Nucleus accumbens (tissue), 56 donors: ENCODE measurements around the gene PEX10.

ENCODE experiments used
- DNase-seq, 56 donors: peaks; one replicate each; lab custom pipeline; 2025; lab: John Stamatoyannopoulos, UW

PEX10 gene

DNA sequence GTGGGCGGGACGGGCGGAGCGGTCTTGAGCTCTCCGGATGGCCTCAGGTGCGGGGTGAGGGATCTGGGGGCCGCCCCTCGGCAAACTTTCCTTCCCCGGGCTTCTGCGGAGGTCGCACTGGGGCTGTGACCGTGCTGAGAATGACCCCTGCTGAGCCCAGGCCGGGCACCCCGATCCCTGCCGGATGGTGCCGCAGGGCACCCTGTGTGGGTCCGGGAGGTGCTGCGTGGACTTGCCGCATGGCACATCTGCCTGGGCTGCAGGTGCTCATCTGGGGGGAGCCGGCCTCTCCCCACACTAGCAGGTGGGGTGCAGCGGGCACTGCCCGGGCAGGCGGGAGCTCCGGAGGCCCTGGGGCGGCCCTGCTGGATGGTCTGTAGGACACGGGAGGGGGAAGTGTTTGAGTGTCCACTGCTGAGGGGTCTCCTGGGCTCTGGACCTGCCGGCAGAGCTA lies 31.8 kb upstream of the PEX10 start:
- no peak for DNase-seq

- DNase-seq: peak in 44 of 56 donors; percentile 9 to 83 (median 58)
These were observed 31.1 kb upstream of the PEX10 start for GRCh38 chr1:2443277-2444137.

- no peak for DNase-seq
These were observed 30.3 kb upstream of the PEX10 start for GRCh38 chr1:2442661-2443060.

DNA sequence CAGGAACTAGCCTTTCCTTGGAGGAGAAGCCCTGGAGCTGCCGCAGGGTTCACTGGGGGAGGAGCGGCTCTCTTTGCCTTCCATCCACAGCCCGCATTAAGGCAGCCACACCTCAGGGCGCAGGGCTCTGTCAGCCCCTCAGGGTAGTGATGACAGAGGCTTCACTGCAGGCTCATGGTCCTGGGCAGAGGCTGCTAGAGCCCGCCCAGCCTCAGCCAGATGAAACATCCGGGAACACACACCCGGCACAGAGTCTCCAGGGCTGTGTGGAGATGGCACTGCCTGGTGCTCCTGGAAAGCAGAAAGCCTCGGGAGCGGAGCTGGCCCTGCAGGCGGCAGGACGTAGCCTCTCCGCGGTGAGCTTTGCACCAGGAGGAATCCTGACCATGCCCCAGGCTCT lies 29.4 kb upstream of the PEX10 start:
- peak in 20 of 56 donors; percentile 8 to 58 (median 35) for DNase-seq

DNA sequence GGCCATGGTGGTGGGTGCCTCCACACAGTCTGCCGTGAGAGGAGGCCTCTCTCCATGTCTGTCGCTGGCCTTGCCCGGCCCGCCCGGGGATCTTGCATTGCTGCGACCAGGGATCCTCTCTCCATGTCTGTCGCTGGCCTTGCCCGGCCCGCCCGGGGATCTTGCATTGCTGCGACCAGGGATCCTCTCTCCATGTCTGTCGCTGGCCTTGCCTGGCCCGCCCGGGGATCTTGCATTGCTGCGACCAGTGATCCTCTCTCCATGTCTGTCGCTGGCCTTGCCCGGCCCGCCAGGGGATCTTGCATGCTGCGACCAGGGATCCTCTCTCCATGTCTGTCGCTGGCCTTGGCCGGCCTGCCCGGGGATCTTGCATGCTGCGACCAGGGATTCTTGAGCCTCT lies 28.0 kb upstream of the PEX10 start:
- peak in 1 of 56 donors; percentile 13 for DNase-seq

DNA sequence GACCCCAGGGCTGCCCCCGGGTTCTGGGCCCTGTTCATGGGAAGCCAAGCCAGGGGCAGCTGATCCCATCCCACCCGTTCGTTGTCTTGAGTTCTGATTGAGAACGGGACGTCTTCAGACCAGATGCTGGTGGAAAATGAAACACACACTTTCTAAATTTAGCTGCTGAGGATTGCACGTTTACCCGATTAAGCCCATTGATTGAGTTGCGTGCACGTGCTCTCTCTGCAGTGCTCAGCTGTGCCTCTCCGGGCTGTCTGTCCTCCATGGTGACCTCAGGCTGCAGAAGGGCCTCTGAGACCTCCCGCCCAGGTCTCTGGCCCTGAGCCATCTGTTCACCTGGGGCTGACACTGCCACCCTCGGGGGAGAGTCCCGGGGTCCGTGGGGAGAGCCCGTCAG lies 27.0 kb upstream of the PEX10 start:
- no peak for DNase-seq

DNA sequence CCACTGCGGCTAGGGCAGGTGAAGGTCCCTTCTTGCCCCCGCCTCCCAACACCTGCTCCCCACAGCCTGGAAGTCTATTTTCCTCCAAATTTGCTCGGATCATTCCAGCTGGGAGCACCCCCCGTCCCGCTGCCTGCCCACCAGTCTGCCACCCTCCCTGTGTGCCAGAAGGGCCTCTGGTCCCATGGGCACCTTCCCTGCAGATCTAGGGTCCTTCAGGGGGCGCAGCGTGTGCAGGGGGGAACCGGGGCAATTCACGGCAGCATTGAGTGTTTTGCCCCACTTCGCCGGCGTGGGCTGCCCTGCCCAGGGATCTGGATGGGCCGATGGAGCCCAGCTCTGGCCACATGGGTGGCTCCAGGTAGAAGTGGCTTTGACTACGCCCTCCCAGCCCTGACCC lies 26.3 kb upstream of the PEX10 start:
- DNase-seq: no peak

- peak in 4 of 56 donors; percentile 13 to 53 (median 28) for DNase-seq
These were observed 25.7 kb upstream of the PEX10 start for GRCh38 chr1:2438038-2438437.

GRCh38 chr1:2437617-2438016 lies 25.3 kb upstream of the PEX10 start:
- no peak for DNase-seq

- DNase-seq: no peak
These were observed 24.5 kb upstream of the PEX10 start for GRCh38 chr1:2436876-2437275.

GRCh38 chr1:2435746-2436355 lies 23.5 kb upstream of the PEX10 start:
- no peak for DNase-seq

GRCh38 chr1:2435091-2435490 lies 22.7 kb upstream of the PEX10 start:
- DNase-seq: no peak

GRCh38 chr1:2433936-2434655 lies 21.7 kb upstream of the PEX10 start:
- DNase-seq: no peak

GRCh38 chr1:2433196-2433595 lies 20.8 kb upstream of the PEX10 start:
- no peak for DNase-seq

- DNase-seq: peak in 9 of 56 donors; percentile 15 to 46 (median 28)
These were observed 20.1 kb upstream of the PEX10 start for GRCh38 chr1:2432441-2432844.

GRCh38 chr1:2431518-2431917 lies 19.2 kb upstream of the PEX10 start:
- no peak for DNase-seq

- DNase-seq: no peak
These were observed 18.7 kb upstream of the PEX10 start for GRCh38 chr1:2431103-2431502.

GRCh38 chr1:2430592-2430973 lies 18.2 kb upstream of the PEX10 start:
- no peak for DNase-seq

DNA sequence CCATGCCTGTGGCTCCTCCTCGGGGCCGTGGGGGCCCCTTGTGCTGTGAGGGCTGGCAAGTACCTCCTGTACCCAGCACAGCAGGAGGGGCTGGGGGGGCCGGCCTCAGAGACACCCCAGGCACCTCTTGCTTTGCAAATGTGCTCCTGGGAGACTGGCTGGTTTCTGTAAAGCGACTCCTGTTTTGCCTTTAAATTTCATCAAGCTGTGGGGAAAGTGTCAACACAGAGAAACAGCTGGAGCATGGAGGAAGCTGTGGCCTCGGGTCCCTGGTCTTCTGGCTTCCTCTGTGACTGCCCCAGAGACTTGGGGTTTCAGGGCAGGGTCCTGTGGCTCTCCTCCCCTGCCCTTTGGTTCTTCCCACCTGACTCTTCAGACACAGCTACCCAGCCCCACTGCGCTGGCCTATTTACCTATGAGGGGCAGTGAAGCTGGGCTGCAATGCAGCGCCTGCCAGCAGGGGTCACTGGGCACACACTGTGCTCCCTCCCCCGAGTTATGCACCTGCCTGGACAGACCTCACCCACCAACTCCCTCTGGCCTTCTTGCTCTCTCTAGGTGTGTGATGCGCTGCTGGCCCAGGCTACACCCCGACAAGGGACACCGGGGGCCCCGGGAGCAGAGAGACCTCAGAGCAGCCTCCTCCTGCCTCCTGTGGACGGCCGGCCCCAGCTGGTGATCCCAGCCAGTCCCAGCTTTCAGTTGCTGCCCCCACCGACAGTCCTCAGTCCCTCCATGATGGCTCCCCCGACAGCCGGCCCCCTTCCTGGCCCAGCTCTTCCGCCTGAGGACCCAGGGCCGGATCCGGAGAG lies 17.6 kb upstream of the PEX10 start:
- DNase-seq: no peak

DNA sequence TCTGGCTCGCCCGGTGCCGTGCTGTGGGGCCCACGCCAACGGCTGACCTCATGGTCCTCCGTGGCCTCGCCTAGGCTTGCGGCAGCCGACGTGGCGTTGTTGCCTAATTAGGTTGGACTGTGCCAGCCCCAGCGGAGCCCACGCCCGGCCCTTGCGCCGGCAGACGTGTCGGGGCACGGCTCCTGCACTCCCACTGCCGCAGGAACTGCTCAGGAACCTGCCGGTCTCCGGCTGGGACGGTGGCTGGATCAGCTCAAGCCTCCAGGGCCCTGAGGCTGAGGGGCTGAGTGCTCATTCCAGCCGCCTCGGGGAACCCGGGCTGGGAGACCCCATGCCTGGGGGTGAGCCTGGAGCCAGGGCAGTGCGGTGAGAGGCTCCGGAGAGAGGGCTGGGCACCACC lies 16.1 kb upstream of the PEX10 start:
- no peak for DNase-seq

DNA sequence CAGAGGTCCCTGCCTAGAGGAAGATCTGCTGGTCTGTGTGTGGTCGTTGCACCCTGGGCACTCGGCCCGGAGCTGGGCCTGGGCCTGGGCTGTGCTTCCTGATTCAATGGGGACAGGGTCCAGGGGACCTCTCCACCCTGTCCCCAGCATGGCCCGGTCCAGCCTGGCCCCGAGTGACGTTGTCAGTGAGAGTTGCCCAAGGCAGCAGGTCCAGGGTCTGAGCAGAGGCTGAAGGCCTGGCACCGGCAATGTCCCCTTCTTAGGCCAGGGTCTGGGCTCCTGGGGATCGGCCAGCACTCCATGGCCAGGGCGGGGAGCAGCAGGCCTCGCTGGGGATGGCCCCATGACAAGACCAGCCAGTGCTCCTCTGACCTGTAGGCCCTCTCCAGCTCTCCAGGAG lies 15.6 kb upstream of the PEX10 start:
- no peak for DNase-seq
